Tibial nerve (tissue), 4 donors: ENCODE data around the gene SLC8A3. TPM values are rescaled to one million over a fixed set of nuclear protein-coding genes. Genes with fewer than 3 reads are reported as not detected.

Experiments
- DNase-seq, 2 donors: peaks; one replicate each; pipeline ENCODE4 v3.0.0-alpha.2; 2019; ENCODE audit warnings: low spot score in 2 of 2
- H3K27ac ChIP-seq, 4 donors: fragments of 200-600 bp; sonication (generic) in 3 of 4; one replicate each; pipeline ENCODE4 v1.5.1; 2017 to 2019; ENCODE audit warnings: mild to moderate bottlenecking in 1 of 4
- H3K27me3 ChIP-seq, 2 donors: fragments of 200-600 bp; sonication (generic) in 1 of 2; one replicate each; pipeline versions ENCODE4 v1.5.1 to v1.6.0; 2017 to 2019
- H3K36me3 ChIP-seq, 3 donors: fragments of 200-600 bp; sonication (generic); one replicate each; pipeline ENCODE4 v1.5.1; 2018 to 2019
- H3K4me1 ChIP-seq, 4 donors: fragments of 200-600 bp; sonication (generic) in 3 of 4; one replicate each; pipeline ENCODE4 v1.5.1; 2017 to 2019
- H3K4me3 ChIP-seq, 4 donors: fragments of 200-600 bp; sonication (generic) in 3 of 4; one replicate each; pipeline ENCODE4 v1.5.1; 2017 to 2019; ENCODE audit warnings: mild to moderate bottlenecking in 1 of 4, moderate library complexity in 1 of 4
- H3K9me3 ChIP-seq, 4 donors: fragments of 200-600 bp; sonication (generic) in 3 of 4; one replicate each; pipeline ENCODE4 v1.5.1; 2017 to 2019
- EP300 ChIP-seq, 2 donors: sonication (generic); formaldehyde crosslinking; IDR thresholded peaks; one replicate each; pipeline ENCODE4 v1.6.1; 2017; ENCODE audit warnings: antibody characterized with exemption in 2 of 2, mild to moderate bottlenecking in 1 of 2
- POLR2A ChIP-seq, 2 donors: fragments of 450-650 bp; IDR thresholded peaks; one replicate each; pipeline ENCODE4 v1.6.1; 2017; ENCODE audit warnings: antibody characterized with exemption in 2 of 2, mild to moderate bottlenecking in 2 of 2, moderate library complexity in 2 of 2
- WGBS, 2 donors: methylation state at CpG; one replicate each; pipeline ENCODE4 v1.1.5; 2018; 5-methylcytosine and 5-hydroxymethylcytosine counted together
- total RNA-seq, 4 donors: library from RNA; depleted of rRNA; stranded (reverse); fragments of >200 nt; gene quantifications; one replicate each; pipeline ENCODE4 v1.1.0, GENCODE V29; 2016
- TF ChIP-seq, protein P1 (sequence below), 5 experiments: fragments of 200-600 bp in 3 of 5; fragments of 450-650 bp in 2 of 5; sonication (generic) in 3 of 5; IDR thresholded peaks; one replicate each; pipeline ENCODE4 v1.5.1; 2016 to 2019; ENCODE audit warnings: antibody characterized with exemption in 5 of 5, mild to moderate bottlenecking in 3 of 5, moderate library complexity in 2 of 5

SLC8A3 gene
- total RNA-seq, 4 donors from 2014 or later: 0.20 to 1.0 (median 0.22) TPM; not detected in 1

DNA sequence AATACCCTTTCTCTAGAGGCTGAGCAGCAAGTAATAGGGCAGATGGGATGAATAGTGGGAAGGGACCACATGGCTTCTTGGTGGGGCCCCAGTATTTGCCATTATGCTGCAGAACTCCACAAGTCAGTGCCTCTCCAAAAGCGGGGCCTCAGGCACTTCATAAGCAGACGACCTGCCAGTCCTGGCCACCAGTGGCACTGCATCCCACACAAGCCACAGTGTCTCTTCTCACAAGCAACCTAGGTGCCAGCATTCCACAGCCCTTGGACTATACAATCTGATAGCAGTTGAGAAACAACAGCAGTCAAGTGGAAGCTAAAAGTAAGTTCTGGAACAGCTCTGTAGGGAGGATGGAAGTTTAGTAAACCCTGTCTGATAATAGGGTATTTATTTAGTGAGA, 4.2 kb upstream of the SLC8A3 start:
- no peak for DNase-seq
- peaks cover 0 to 20% (median 10%) of the 10 kb centered on the region in 4 donors for H3K4me1 ChIP-seq
- peaks cover 0 to 11% (median 0%) of the 10 kb centered on the region in 4 donors for H3K9me3 ChIP-seq
- TF ChIP-seq, protein P1, sequence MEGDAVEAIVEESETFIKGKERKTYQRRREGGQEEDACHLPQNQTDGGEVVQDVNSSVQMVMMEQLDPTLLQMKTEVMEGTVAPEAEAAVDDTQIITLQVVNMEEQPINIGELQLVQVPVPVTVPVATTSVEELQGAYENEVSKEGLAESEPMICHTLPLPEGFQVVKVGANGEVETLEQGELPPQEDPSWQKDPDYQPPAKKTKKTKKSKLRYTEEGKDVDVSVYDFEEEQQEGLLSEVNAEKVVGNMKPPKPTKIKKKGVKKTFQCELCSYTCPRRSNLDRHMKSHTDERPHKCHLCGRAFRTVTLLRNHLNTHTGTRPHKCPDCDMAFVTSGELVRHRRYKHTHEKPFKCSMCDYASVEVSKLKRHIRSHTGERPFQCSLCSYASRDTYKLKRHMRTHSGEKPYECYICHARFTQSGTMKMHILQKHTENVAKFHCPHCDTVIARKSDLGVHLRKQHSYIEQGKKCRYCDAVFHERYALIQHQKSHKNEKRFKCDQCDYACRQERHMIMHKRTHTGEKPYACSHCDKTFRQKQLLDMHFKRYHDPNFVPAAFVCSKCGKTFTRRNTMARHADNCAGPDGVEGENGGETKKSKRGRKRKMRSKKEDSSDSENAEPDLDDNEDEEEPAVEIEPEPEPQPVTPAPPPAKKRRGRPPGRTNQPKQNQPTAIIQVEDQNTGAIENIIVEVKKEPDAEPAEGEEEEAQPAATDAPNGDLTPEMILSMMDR (IDR thresholded peaks at IDR 0.05): no peak
- TF ChIP-seq EP300 (IDR thresholded peaks at IDR 0.05) (no peak), POLR2A (IDR thresholded peaks at IDR 0.05) (no peak)
- H3K4me3 ChIP-seq: no peak overlapping the region
- H3K27me3 ChIP-seq: peaks cover 0 to 37% of the 10 kb centered on the region in 2 donors
- H3K36me3 ChIP-seq: no peaks in the 10 kb centered on the region
- WGBS, 2 donors: 0 to 67% methylated on average over 1 to 2 of the region's 2 CpGs
- no peak overlapping the region for H3K27ac ChIP-seq

DNA sequence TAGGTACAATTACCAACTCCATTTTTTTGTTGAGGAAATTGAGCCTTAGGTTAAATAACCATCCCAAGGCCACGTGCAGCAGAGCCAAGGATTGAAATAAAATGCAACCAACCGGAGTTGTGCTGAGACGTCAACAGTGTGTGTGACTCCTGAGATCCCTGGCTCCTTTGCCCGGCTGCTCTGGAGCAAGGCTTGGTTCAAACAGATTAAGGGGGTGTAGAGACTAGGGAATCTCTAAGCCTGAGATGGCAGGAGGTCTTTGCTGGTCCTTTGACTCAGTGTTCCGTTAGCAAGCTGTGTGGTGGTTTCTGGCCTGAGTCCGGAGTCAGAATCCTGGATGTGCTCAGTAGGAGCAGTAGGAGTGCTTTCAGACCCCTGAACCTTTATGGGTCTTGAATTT, 1.4 kb upstream of the SLC8A3 start:
- WGBS, 2 donors: 81 to 83% methylated on average over 6 of the region's 6 CpGs
- Histone ChIP-seq H3K27ac (no peak overlapping the region), H3K9me3 (peaks cover 0 to 4% (median 0%) of the 10 kb centered on the region in 4 donors), H3K36me3 (no peaks in the 10 kb centered on the region), H3K27me3 (peaks cover 0 to 50% of the 10 kb centered on the region in 2 donors), H3K4me1 (peaks cover 0 to 34% (median 11%) of the 10 kb centered on the region in 4 donors), H3K4me3 (no peak overlapping the region)
- TF ChIP-seq POLR2A (IDR thresholded peaks at IDR 0.05): no peak
- TF ChIP-seq EP300 (IDR thresholded peaks at IDR 0.05): no peak
- TF ChIP-seq, protein P1 (IDR thresholded peaks at IDR 0.05): no peak
- no peak for DNase-seq

DNA sequence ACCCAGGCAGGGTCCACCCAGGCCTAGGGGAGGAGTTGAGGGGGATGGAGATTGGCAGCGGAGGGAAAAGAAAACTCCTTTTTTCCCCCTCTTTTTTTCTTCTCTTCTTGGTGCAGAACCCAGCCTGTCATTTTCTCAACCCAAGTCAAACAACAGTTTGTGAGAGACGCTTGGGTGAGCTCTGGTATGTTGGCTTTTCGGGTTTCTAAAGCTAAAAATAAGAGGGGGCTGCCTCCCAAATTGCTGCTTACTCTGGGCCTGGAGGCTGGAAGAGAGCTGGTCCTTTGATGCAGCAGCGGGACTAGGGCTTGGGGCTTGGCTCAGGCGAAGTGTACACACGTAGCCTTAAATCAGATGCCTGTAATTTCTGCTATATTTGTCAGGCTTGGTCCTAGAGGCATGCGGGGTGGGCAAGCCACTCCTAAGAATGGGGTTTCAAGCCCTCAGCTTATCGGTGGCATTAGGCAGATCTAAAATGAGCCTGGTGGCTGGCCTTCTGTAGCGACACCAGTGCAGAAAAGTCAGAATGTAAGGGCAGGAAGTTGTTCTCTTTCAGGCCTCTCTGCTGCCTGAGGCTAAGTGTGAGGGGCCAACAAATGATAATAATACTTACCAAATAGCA, 816 bp upstream of the SLC8A3 start:
- H3K27ac ChIP-seq: no peak overlapping the region
- H3K27me3 ChIP-seq: peaks cover 0 to 50% of the 10 kb centered on the region in 2 donors
- H3K36me3 ChIP-seq: no peaks in the 10 kb centered on the region
- no peak for DNase-seq
- WGBS, 2 donors: 37 to 40% methylated on average over 9 of the region's 9 CpGs
- peak overlapping the region in 2 of 4 donors; percentile 41 to 55 for H3K4me3 ChIP-seq
- TF ChIP-seq POLR2A (IDR thresholded peaks at IDR 0.05) (no peak), EP300 (IDR thresholded peaks at IDR 0.05) (no peak)
- TF ChIP-seq, protein P1 (IDR thresholded peaks at IDR 0.05): no peak
- H3K4me1 ChIP-seq: peaks cover 0 to 34% (median 11%) of the 10 kb centered on the region in 4 donors
- H3K9me3 ChIP-seq: no peaks in the 10 kb centered on the region

DNA sequence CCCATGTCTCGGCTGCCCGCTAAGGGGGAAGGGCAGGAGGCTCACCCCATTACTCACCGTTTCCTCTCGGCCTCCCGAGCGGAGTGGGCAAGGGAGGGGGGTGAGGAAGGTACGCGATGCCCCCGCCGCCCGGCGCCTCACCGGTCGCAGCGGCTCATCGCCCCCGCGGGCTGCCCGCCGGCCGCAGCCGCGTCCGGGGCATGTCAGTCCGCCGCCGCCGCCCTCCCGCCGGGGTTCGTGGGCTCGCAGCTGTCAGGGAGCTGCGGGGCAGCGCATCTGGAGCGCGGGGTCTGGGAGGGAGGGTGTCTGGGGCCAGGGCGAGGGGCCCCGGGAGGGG, 461 bp downstream of the SLC8A3 start:
- Histone ChIP-seq H3K36me3 (no peaks in the 10 kb centered on the region), H3K4me3 (peak overlapping the region; percentile 21 to 55 (median 39)), H3K9me3 (no peaks in the 10 kb centered on the region), H3K4me1 (peaks cover 0 to 34% (median 11%) of the 10 kb centered on the region in 4 donors), H3K27me3 (peaks cover 0 to 50% of the 10 kb centered on the region in 2 donors), H3K27ac (no peak overlapping the region)
- no peak for DNase-seq
- 0 to 4% methylated on average over 4 to 20 of the region's 38 CpGs for WGBS, 2 donors
- TF ChIP-seq EP300 (IDR thresholded peaks at IDR 0.05): no peak
- TF ChIP-seq, protein P1 (IDR thresholded peaks at IDR 0.05): no peak
- no peak for TF ChIP-seq POLR2A (IDR thresholded peaks at IDR 0.05)

DNA sequence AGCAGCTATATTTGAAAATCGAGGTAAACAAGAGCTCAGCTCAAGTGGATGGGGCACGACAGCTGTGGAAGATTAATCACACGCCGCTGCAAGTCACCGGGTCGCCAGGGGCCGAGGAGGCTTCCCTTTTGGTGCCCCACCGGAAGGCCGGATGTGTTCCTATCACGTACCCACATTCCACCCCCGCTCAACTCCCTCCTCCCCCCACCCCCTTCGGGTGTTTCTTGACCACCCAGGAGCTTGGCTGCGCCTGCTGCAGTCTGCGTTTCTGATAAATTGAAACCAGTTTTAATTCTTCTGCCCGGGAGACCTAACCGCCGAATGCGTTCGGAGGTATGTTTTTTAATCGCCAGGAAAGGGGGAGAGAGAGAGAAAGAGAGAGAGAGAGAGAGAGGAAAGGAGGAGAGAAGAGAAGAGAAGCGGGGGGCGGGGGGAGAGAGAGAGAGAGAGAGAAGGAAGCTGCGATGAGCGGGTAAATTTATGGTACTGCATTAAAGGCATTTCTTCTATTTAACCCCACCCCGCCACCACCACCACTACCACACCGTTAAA, 1.8 kb downstream of the SLC8A3 start:
- Histone ChIP-seq H3K4me3 (peak overlapping the region; percentile 11 to 55 (median 39)), H3K27ac (no peak overlapping the region), H3K36me3 (no peaks in the 10 kb centered on the region), H3K4me1 (peaks cover 0 to 34% (median 11%) of the 10 kb centered on the region in 4 donors), H3K9me3 (no peaks in the 10 kb centered on the region), H3K27me3 (peaks cover 0 to 50% of the 10 kb centered on the region in 2 donors)
- TF ChIP-seq POLR2A (IDR thresholded peaks at IDR 0.05): no peak
- no peak for TF ChIP-seq EP300 (IDR thresholded peaks at IDR 0.05)
- TF ChIP-seq, protein P1 (IDR thresholded peaks at IDR 0.05): no peak
- 5 to 9% methylated on average over 26 of the region's 26 CpGs for WGBS, 2 donors
- no peak for DNase-seq
